Measurements from ENCODE around the gene RTL10.
"Not testable (repeated sequence)": the region's sequence is repeated elsewhere in the genome, so short reads cannot be mapped to it uniquely, and the experiment has no call there.

Gene RTL10

DNA sequence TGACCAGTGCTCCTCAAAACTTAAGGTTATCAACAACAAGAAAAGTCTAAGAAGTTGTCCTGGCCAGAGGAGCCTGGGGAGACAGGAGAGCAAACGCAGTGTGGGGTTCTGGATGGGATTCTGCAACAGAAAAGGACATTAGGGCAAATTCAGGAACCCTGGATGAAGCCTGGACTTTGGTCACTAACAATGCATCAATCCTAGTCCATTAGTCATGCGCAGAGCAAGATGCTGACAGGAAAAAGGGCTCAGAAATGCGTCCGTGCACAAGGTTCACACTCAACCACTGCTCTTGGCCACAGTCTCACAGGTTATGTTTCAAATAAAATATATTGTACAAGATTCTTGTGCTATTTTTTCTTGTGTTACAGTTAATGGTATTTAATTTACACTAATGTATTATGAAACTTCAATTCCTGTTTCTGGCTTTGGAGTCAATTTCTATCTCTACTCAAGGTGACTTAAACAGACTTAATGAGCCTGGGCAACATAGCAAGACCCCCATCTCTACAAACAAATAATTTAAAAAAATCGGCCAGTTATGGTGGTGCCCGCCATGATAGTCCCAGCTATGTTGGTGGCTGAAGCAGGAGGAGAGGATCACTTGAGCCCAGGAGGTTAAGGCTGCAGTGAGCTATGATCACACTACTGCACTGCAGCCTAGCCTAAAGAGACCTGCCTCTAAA lies 13.6 kb downstream of the RTL10 start:
- Histone ChIP-seq H3K9ac (no peak overlapping the region), H3K9me3 (replicated peaks in 1 of 11) (no peaks in the 10 kb centered on the region), H3K4me1 (peaks cover 44 to 49% (median 47%) of the 10 kb centered on the region in 10 experiments), H3K4me3 (no peak overlapping the region), H3K36me3 (peaks cover 0 to 5% (median 0%) of the 10 kb centered on the region in 11 experiments; a peak in 1 of 22 replicates), H3K27me3 (no peaks in the 10 kb centered on the region), H3K4me2 (peak overlapping the region in 6 of 11 experiments; percentile 43 to 93 (median 54); a peak in 8 of 22 replicates), H3K27ac (no peak overlapping the region), H4K20me1 (peaks cover 0 to 83% (median 17%) of the 10 kb centered on the region in 11 experiments; a peak in 12 of 22 replicates)
- no peak for TF ChIP-seq Cebpa-rat (IDR thresholded peaks at IDR 0.05)

DNA sequence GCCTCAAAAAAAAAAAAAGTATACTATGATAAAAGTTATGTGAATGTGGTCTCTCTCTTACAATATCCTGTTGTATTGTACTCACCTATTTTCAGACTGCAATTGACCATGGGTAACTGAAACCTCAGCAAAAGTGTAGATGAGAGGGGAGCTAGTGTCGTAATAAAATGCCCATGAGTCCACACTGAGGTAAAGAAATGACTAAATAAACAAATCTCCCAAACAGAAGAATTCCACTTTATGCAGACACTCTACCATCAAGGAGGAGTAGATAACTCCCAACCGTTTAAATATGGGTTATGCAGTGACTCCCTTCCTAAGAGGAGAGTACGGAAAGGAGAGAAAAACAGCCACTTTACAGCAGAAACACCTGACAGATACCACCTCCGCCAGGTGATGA lies 14.6 kb downstream of the RTL10 start:
- Histone ChIP-seq H3K4me1 (peaks cover 33 to 38% (median 36%) of the 10 kb centered on the region in 10 experiments), H3K4me2 (no peak overlapping the region), H3K27me3 (no peaks in the 10 kb centered on the region), H3K27ac (no peak overlapping the region), H3K9me3 (replicated peaks in 1 of 11) (no peaks in the 10 kb centered on the region), H3K36me3 (peaks cover 0 to 5% (median 0%) of the 10 kb centered on the region in 11 experiments; a peak in 1 of 22 replicates), H3K9ac (no peak overlapping the region), H3K4me3 (no peak overlapping the region), H4K20me1 (peaks cover 0 to 73% (median 9%) of the 10 kb centered on the region in 11 experiments; a peak in 11 of 22 replicates)
- TF ChIP-seq Cebpa-rat (IDR thresholded peaks at IDR 0.05), result no peak

DNA sequence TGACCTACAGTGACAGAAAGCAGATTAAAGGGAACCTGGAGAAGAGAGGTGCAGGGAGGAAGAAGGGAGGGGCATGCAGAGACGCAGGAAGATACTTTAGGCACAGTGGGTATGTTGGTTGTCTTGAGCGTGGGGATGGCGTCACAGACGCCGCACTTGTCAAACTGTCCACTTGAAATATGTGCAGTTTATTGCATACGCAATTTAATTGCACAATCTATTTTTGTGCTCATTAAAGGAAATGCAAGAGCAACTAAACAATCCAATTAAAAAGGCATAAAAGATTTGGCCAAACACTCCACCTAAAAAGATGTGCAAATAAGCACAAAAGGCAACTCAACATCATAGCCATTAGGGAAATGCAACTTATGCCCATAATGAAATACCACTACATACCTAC lies 16.8 kb downstream of the RTL10 start:
- peaks cover 13 to 20% (median 18%) of the 10 kb centered on the region in 10 experiments for H3K4me1 ChIP-seq
- H4K20me1 ChIP-seq, result peaks cover 0 to 57% (median 6%) of the 10 kb centered on the region in 11 experiments; a peak in 8 of 22 replicates
- no peak overlapping the region for H3K4me3 ChIP-seq
- TF ChIP-seq Cebpa-rat (IDR thresholded peaks at IDR 0.05), result peak in 3 of 11 experiments; percentile 7 to 55 (median 39); a peak in 2 of 22 replicates
- H3K27me3 ChIP-seq, result no peaks in the 10 kb centered on the region
- no peak overlapping the region for H3K4me2 ChIP-seq
- H3K9ac ChIP-seq, result no peak overlapping the region
- H3K36me3 ChIP-seq, result 0 out of 22 replicates have a peak, but pooled peaks cover 0 to 5% (median 0%) of the 10 kb centered on the region in 11 experiments
- H3K9me3 ChIP-seq (replicated peaks in 1 of 11), result no peaks in the 10 kb centered on the region
- H3K27ac ChIP-seq, result no peak overlapping the region

DNA sequence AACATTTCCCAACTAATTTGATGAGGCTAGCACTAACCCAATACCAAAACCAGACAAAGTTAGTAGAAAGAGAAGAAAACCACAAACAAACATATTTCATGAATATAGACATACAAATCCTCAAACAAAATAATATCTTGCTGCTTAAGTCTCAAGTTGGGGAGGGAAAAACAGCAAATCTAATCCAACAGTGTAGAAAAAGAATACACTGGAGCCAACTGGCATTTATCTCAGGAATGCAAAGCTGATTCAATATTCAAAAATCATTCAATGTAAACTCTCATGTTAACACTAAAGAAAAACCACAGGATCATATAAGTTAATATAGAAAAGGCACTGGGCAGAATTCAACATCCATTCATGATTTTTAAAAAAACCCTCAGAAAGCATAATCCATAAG lies 18.2 kb downstream of the RTL10 start:
- no peak overlapping the region for H3K27ac ChIP-seq
- no peak overlapping the region for H3K4me3 ChIP-seq
- H3K27me3 ChIP-seq, result no peaks in the 10 kb centered on the region
- no peak overlapping the region for H3K9ac ChIP-seq
- TF ChIP-seq Cebpa-rat (IDR thresholded peaks at IDR 0.05), result no peak
- 0 out of 22 replicates have a peak, but pooled peaks cover 0 to 5% (median 0%) of the 10 kb centered on the region in 11 experiments for H3K36me3 ChIP-seq
- H4K20me1 ChIP-seq, result peaks cover 0 to 54% (median 0%) of the 10 kb centered on the region in 11 experiments; a peak in 6 of 22 replicates
- peaks cover 7 to 15% (median 13%) of the 10 kb centered on the region in 10 experiments; a peak in 18 of 20 replicates for H3K4me1 ChIP-seq
- no peak overlapping the region for H3K4me2 ChIP-seq
- no peaks in the 10 kb centered on the region for H3K9me3 ChIP-seq (replicated peaks in 1 of 11)

DNA sequence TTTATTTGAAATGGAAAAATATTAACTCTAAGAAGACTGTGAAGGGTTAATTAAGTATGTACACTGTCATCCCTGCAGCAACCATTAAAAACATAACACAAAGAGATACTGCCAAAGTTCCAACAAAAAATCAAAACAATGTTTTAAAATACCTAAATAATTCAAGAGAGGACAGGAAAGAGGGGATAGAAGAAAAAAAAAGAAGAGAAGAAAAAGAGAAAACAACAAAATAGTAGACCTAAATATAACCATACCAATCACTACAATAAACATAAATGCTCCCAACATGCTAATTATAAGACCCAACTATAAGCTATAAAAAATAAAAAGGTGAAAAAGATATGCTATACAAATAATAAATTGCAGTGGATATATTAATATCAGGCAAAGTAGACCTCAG lies 20.1 kb downstream of the RTL10 start:
- Histone ChIP-seq H3K27ac (no peak overlapping the region), H3K9ac (no peak overlapping the region), H3K4me3 (no peak overlapping the region), H3K4me2 (no peak overlapping the region), H3K4me1 (peaks cover 7 to 13% (median 11%) of the 10 kb centered on the region in 10 experiments; a peak in 17 of 20 replicates), H4K20me1 (peaks cover 0 to 35% (median 0%) of the 10 kb centered on the region in 11 experiments; a peak in 4 of 22 replicates), H3K27me3 (no peaks in the 10 kb centered on the region), H3K36me3 (0 out of 22 replicates have a peak, but pooled peaks cover 0 to 4% (median 0%) of the 10 kb centered on the region in 11 experiments), H3K9me3 (replicated peaks in 1 of 11) (no peaks in the 10 kb centered on the region)
- TF ChIP-seq Cebpa-rat (IDR thresholded peaks at IDR 0.05), result no peak

DNA sequence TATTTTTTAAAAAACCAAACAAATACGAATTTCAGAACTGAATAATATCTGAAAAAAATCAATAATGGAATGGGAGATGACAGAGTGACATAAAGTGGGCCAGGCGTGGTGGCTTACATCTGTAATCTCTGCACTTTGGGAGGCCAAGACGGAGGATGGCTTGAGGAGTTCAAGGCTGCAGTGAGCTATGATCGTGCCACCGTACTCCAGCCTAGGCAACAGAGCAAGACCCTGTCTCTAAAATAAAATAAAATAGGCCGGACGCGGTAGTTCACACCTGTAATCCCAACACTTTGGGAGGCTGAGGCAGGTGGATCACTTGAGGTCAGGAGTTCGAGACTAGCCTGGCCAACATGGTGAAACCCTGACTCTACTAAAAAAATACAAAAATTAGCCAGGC lies 21.3 kb downstream of the RTL10 start:
- H3K27ac ChIP-seq; H3K36me3 ChIP-seq; H3K9ac ChIP-seq; H3K9me3 ChIP-seq (replicated peaks in 1 of 11); H3K4me3 ChIP-seq; H3K27me3 ChIP-seq: not testable (repeated sequence)
- peaks cover 7 to 13% (median 11%) of the 10 kb centered on the region in 10 experiments; a peak in 17 of 20 replicates for H3K4me1 ChIP-seq
- peaks cover 0 to 27% (median 0%) of the 10 kb centered on the region in 11 experiments; a peak in 4 of 22 replicates for H4K20me1 ChIP-seq
- H3K4me2 ChIP-seq, result peak overlapping the region in 1 of 11 experiments; percentile 32; a peak in 2 of 22 replicates

DNA sequence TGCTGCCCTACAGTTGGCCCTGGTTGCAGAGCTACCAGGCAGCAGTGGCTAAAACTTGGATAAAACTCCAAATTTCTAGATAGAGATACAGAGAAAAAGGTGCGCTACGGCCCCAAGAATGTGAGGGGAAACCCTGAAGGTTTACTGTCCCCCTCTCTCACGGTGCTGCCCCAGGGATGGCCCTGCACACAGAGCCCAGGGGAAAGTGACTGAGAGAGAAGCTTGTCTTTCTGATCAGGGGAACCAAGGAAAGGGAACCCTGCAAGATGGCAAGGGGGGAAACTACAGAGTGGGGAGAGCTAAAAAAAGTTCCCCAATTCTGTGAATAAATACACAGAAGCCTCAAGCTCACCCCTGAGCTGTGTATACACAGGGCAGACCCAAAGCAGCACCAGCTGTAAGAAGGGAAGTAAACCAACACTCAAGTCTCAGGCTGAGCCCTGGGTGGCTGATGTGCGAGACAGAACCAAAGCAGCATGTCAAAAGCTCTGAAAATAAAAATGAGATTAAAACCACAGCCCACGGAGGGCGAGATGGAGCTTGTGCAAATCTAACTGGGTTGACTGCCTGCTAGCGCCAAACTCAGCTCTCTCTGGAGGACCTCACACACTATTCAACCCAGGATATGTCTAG lies 22.1 kb downstream of the RTL10 start:
- H4K20me1 ChIP-seq, result peaks cover 0 to 21% (median 0%) of the 10 kb centered on the region in 11 experiments; a peak in 4 of 22 replicates
- TF ChIP-seq Cebpa-rat (IDR thresholded peaks at IDR 0.05), result no peak

DNA sequence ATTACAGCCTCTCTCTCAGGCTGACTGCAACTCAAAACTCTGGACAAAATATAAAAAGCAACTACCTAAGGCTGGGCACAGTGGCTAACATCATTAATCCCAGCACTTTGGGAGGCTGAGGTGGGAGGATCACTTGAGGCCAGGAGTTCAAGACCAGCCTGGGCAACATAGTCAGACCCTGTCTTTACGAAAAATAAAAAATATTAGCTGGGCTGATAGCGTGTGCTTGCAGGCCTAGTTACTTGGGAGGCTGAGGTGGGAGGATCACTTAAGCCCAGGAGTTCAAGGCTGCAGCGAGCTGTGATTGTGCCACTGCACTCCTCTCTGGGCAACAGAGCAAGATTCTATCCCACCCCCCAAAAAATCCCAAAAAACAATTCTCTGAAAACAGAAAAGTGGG lies 22.7 kb downstream of the RTL10 start:
- H3K9ac ChIP-seq, result peak overlapping the region in 1 of 11 experiments; percentile 7; a peak in 1 of 22 replicates
- not testable (repeated sequence) for H3K27me3 ChIP-seq; H3K9me3 ChIP-seq (replicated peaks in 1 of 11); H3K27ac ChIP-seq; H3K36me3 ChIP-seq; H3K4me3 ChIP-seq
- peaks cover 0 to 17% (median 0%) of the 10 kb centered on the region in 11 experiments; a peak in 4 of 22 replicates for H4K20me1 ChIP-seq
- H3K4me1 ChIP-seq, result peaks cover 7 to 13% (median 11%) of the 10 kb centered on the region in 10 experiments; a peak in 17 of 20 replicates
- H3K4me2 ChIP-seq, result peak overlapping the region in 4 of 11 experiments; percentile 21 to 46 (median 34); a peak in 6 of 22 replicates

More for the DNA sequence above, 22.1 kb downstream of the RTL10 start:
- peak overlapping the region in 10 of 11 experiments; percentile 0 to 46 (median 16); a peak in 13 of 22 replicates for H3K4me2 ChIP-seq
- H3K4me1 ChIP-seq, result peaks cover 7 to 13% (median 11%) of the 10 kb centered on the region in 10 experiments; a peak in 17 of 20 replicates
- H3K36me3 ChIP-seq, result 0 out of 22 replicates have a peak, but pooled peaks cover 0 to 4% (median 0%) of the 10 kb centered on the region in 11 experiments
- H3K27ac ChIP-seq, result no peak overlapping the region; a peak in 1 of 22 replicates
- H3K9me3 ChIP-seq (replicated peaks in 1 of 11), result no peaks in the 10 kb centered on the region
- H3K4me3 ChIP-seq, result no peak overlapping the region
- H3K27me3 ChIP-seq, result no peaks in the 10 kb centered on the region
- H3K9ac ChIP-seq, result peak overlapping the region in 2 of 11 experiments; percentile 7 to 26; a peak in 1 of 22 replicates

DNA sequence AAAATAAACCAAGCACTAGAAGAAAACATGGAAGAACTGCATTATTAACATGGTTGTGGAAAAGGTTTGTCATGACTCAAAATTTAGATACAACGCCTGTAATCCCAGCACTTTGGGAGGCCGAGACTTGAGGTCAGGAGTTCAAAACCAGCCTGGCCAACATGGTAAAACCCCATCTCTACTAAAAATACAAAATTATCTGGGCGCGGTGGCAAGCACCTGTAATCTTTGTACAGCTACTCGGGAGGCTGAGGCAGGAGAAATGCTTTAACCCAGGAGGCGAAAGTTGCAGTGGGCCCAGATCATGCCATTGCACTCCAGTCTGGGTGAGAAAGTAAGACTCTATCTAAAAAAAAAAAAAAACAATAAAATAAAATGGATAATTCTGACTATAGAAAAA lies 23.7 kb downstream of the RTL10 start:
- Histone ChIP-seq H3K9me3 (replicated peaks in 1 of 11) (peaks cover 0 to 12% (median 9%) of the 10 kb centered on the region in 11 experiments; a peak in 16 of 22 replicates), H3K4me1 (peaks cover 7 to 18% (median 13%) of the 10 kb centered on the region in 10 experiments; a peak in 19 of 20 replicates), H4K20me1 (peaks cover 0 to 17% (median 0%) of the 10 kb centered on the region in 11 experiments; a peak in 4 of 22 replicates), H3K27ac (no peak overlapping the region), H3K9ac (no peak overlapping the region), H3K4me2 (no peak overlapping the region), H3K36me3 (peaks cover 0 to 9% (median 0%) of the 10 kb centered on the region in 11 experiments; a peak in 5 of 22 replicates), H3K4me3 (no peak overlapping the region), H3K27me3 (no peaks in the 10 kb centered on the region)
- TF ChIP-seq Cebpa-rat (IDR thresholded peaks at IDR 0.05), result no peak

All from BLaER1 treated with 17β-estradiol and CSF1 and Interleukin-3, amounts not matched to agents 10 nM and 100 nM (cell line).